ENCODE measurements around the gene ISM2. TPM values are rescaled to one million over a fixed set of nuclear protein-coding genes. Genes with fewer than 3 reads are reported as not detected.

ISM2 gene
- total and polyA plus RNA-seq, 10 of the 15 experiments (the other 5 are each of a cell fraction or from before 2014, with no cell fraction given): 0.03 TPM; not detected in 9

DNA sequence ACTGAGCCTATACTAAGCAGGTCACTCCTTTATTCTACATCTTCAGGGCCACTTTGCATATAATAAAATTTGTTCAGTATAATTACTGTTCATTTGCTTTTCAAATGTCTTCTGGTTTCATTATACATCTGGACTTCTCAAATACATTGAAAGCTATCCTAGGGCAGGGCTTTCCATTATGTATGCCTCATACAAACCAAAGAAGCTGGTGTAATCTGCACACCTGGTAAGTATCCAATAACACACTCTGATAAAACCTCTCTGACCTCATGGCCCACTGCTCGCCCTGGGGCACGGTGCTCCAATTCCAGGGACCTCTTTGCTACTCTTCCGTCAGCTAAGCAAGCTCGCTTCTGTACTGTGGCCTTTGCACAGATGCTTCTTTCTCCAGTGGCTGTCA, 21.9 kb upstream of the ISM2 start (continued):
- TF ChIP-seq E2F4 (IDR thresholded peaks at IDR 0.05; ENCODE audit: low read depth, low read length) (no peak), PAX8 (IDR thresholded peaks at IDR 0.05) (no peak)
- TF ChIP-seq, protein P1, sequence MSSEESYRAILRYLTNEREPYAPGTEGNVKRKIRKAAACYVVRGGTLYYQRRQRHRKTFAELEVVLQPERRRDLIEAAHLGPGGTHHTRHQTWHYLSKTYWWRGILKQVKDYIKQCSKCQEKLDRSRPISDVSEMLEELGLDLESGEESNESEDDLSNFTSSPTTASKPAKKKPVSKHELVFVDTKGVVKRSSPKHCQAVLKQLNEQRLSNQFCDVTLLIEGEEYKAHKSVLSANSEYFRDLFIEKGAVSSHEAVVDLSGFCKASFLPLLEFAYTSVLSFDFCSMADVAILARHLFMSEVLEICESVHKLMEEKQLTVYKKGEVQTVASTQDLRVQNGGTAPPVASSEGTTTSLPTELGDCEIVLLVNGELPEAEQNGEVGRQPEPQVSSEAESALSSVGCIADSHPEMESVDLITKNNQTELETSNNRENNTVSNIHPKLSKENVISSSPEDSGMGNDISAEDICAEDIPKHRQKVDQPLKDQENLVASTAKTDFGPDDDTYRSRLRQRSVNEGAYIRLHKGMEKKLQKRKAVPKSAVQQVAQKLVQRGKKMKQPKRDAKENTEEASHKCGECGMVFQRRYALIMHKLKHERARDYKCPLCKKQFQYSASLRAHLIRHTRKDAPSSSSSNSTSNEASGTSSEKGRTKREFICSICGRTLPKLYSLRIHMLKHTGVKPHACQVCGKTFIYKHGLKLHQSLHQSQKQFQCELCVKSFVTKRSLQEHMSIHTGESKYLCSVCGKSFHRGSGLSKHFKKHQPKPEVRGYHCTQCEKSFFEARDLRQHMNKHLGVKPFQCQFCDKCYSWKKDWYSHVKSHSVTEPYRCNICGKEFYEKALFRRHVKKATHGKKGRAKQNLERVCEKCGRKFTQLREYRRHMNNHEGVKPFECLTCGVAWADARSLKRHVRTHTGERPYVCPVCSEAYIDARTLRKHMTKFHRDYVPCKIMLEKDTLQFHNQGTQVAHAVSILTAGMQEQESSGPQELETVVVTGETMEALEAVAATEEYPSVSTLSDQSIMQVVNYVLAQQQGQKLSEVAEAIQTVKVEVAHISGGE (CRISPR knock-in tag; IDR thresholded peaks at IDR 0.05): no peak

DNA sequence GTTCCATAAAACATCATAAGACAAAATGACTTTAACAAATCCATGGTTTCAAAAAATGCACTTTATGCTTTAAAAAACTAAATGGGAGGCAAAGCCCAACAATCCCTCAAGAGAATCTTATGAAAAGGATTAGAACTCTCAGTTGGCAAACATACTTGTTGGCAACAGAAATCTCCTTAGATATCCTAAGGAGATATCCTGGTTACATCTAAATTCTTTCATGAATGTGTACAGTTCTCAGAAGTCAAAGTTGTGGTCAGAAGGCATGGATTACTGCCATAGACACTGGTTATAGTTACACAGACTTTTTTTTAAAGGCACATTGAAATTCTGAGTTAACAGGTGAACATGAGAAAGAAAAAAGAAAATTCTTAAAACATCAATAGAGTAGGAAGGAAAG, 17.5 kb upstream of the ISM2 start:
- ChIA-PET SMC1A (ENCODE audit: uncharacterized antibody, unreplicated experiment) (interaction anchor here (1.1 to 1.5 kb wide), 4 partner anchors 10 to 57 kb away, joined by 4 to 5 read pairs (median 4); no protein-coding TSS in a partner anchor), RAD21 (ENCODE audit: unreplicated experiment) (no interaction called here), POLR2A (no interaction called here), CTCF (interaction anchor here (1.5 kb wide), 1 partner anchor 12 kb away, joined by 3 read pairs; no protein-coding TSS in a partner anchor)
- ATAC-seq (no peak), DNase-seq (ENCODE audit: low read depth, low spot score) (no peak), FAIRE-seq (no peak)
- H3K9ac ChIP-seq (ENCODE audit: control insufficient read depth, insufficient read depth, low read length): no peak overlapping the region
- peaks cover 4 to 21% of the 10 kb centered on the region in 2 experiments; a peak in 3 of 4 replicates for H3K36me3 ChIP-seq (ENCODE audit: control insufficient read depth in 2 of 2, insufficient read depth in 2 of 2, low read length in 1 of 2)
- no peak overlapping the region for H3K27ac ChIP-seq (ENCODE audit: control insufficient read depth, insufficient read depth)
- H4K20me1 ChIP-seq (ENCODE audit: control insufficient read depth, insufficient read depth): no peaks in the 10 kb centered on the region; the same call in 1 of the 2 replicates
- no peaks in the 10 kb centered on the region for H3K4me1 ChIP-seq (ENCODE audit: control insufficient read depth, insufficient read depth, low read length)
- H3K4me3 ChIP-seq: no peak overlapping the region
- BruUV-seq (replicated peaks): no TSS peak
- H3K79me2 ChIP-seq (ENCODE audit: control insufficient read depth, insufficient read depth, low read length): no peaks in the 10 kb centered on the region
- intact Hi-C loops (cut with micrococcal nuclease; ENCODE audit: unreplicated experiment): no loop called here
- in situ Hi-C loops (cut with MboI): no loop called here
- no peaks in the 10 kb centered on the region for H3K27me3 ChIP-seq (replicated peaks in 1 of 2; ENCODE audit: control insufficient read depth in 2 of 2, insufficient read depth in 2 of 2, low read length in 1 of 2)
- H2AFZ ChIP-seq (ENCODE audit: control insufficient read depth, low read depth, low read length): no peak overlapping the region
- no peak for TF ChIP-seq SPI1 (IDR thresholded peaks at IDR 0.05; ENCODE audit: borderline replicate concordance, insufficient read depth, low read depth, low read length)
- TF ChIP-seq ZBED1 (IDR thresholded peaks at IDR 0.05; ENCODE audit: borderline replicate concordance): no peak
- TF ChIP-seq, protein P2, sequence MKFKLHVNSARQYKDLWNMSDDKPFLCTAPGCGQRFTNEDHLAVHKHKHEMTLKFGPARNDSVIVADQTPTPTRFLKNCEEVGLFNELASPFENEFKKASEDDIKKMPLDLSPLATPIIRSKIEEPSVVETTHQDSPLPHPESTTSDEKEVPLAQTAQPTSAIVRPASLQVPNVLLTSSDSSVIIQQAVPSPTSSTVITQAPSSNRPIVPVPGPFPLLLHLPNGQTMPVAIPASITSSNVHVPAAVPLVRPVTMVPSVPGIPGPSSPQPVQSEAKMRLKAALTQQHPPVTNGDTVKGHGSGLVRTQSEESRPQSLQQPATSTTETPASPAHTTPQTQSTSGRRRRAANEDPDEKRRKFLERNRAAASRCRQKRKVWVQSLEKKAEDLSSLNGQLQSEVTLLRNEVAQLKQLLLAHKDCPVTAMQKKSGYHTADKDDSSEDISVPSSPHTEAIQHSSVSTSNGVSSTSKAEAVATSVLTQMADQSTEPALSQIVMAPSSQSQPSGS (IDR thresholded peaks at IDR 0.05; ENCODE audit: low read length): no peak
- H3K9me3 ChIP-seq (replicated peaks; ENCODE audit: control insufficient read depth, insufficient read depth, low read length): no peaks in the 10 kb centered on the region
- H3K4me2 ChIP-seq (ENCODE audit: control insufficient read depth, insufficient read depth): no peak overlapping the region
